IgD-negative memory B cell (primary cell): ENCODE data around the gene FAM193B. TPM values are rescaled to one million over a fixed set of nuclear protein-coding genes. Genes with fewer than 3 reads are reported as not detected.
A peak's percentile ranks its signal among the peaks of the same experiment; 100 is the strongest.
"Not testable (repeated sequence)": the region's sequence is repeated elsewhere in the genome, so short reads cannot be mapped to it uniquely, and the experiment has no call there.

Experiments
- H3K27ac Mint-ChIP-seq, 3 donors: one replicate each; pipeline ENCODE4 v1.8.0; 2020 to 2022; ENCODE audit warnings: mild to moderate bottlenecking in 3 of 3, mixed read lengths in 3 of 3, moderate library complexity in 1 of 3
- H3K27me3 Mint-ChIP-seq: one replicate; pipeline ENCODE4 v1.8.0; 2021; ENCODE audit warnings: mixed read lengths
- H3K36me3 Mint-ChIP-seq: one replicate; pipeline ENCODE4 v1.8.0; 2020; ENCODE audit warnings: mild to moderate bottlenecking, mixed read lengths
- H3K4me1 Mint-ChIP-seq, 3 donors: one replicate each; pipeline ENCODE4 v1.8.0; 2020 to 2022; ENCODE audit warnings: mixed read lengths in 3 of 3, mild to moderate bottlenecking in 1 of 3
- H3K4me3 Mint-ChIP-seq, 4 donors: one replicate each; pipeline ENCODE4 v1.8.0; 2020 to 2022; ENCODE audit warnings: mild to moderate bottlenecking in 4 of 4, mixed read lengths in 4 of 4, moderate library complexity in 3 of 4
- H3K9me3 Mint-ChIP-seq, 3 donors: one replicate each; pipeline ENCODE4 v1.8.0; 2020 to 2021; ENCODE audit warnings: mixed read lengths in 3 of 3, mild to moderate bottlenecking in 1 of 3
- polyA plus RNA-seq: library from polyadenylated mRNA; unstranded; fragments of 300-500 nt; fragmentation: Illumina TruSeq; gene quantifications from one replicate; pipeline ENCODE4 v1.2.3, GENCODE V29; 2021

The FAM193B gene
- polyA plus RNA-seq, 1 donor from 2014 or later: 4.5 TPM

- Mint-ChIP-seq H3K4me1 (peaks cover 0 to 7% (median 3%) of the 10 kb centered on the region in 3 donors), H3K4me3 (no peak overlapping the region), H3K36me3 (peaks cover 4% of the 10 kb centered on the region), H3K9me3 (no peaks in the 10 kb centered on the region), H3K27ac (no peak overlapping the region), H3K27me3 (no peaks in the 10 kb centered on the region)
Measured at GRCh38 chr5:177537389-177538361, 16.7 kb downstream of the FAM193B start.

- peaks cover 4% of the 10 kb centered on the region for H3K36me3 Mint-ChIP-seq
- H3K4me3 Mint-ChIP-seq: no peak overlapping the region
- H3K4me1 Mint-ChIP-seq: peaks cover 0 to 3% (median 0%) of the 10 kb centered on the region in 3 donors
- H3K9me3 Mint-ChIP-seq: no peaks in the 10 kb centered on the region
- no peaks in the 10 kb centered on the region for H3K27me3 Mint-ChIP-seq
- H3K27ac Mint-ChIP-seq: no peak overlapping the region
Measured at GRCh38 chr5:177536386-177536785, 18.0 kb downstream of the FAM193B start.

GRCh38 chr5:177535125-177535524 lies 19.2 kb downstream of the FAM193B start:
- H3K9me3 Mint-ChIP-seq: no peaks in the 10 kb centered on the region
- H3K4me1 Mint-ChIP-seq: no peaks in the 10 kb centered on the region
- H3K36me3 Mint-ChIP-seq: peaks cover 2% of the 10 kb centered on the region
- no peaks in the 10 kb centered on the region for H3K27me3 Mint-ChIP-seq
- H3K27ac Mint-ChIP-seq: no peak overlapping the region
- no peak overlapping the region for H3K4me3 Mint-ChIP-seq

GRCh38 chr5:177534433-177534832 lies 19.9 kb downstream of the FAM193B start:
- not testable (repeated sequence) for H3K27ac Mint-ChIP-seq, H3K9me3 Mint-ChIP-seq, H3K36me3 Mint-ChIP-seq, H3K4me3 Mint-ChIP-seq, H3K27me3 Mint-ChIP-seq, H3K4me1 Mint-ChIP-seq

- H3K36me3 Mint-ChIP-seq: peaks cover 6% of the 10 kb centered on the region
- H3K9me3 Mint-ChIP-seq: no peaks in the 10 kb centered on the region
- H3K4me3 Mint-ChIP-seq: no peak overlapping the region
- H3K27me3 Mint-ChIP-seq: no peaks in the 10 kb centered on the region
- peak overlapping the region in 1 of 3 donors; percentile 40 for H3K27ac Mint-ChIP-seq
- H3K4me1 Mint-ChIP-seq: no peaks in the 10 kb centered on the region
Measured at GRCh38 chr5:177531209-177531940, 23.0 kb downstream of the FAM193B start.

GRCh38 chr5:177530638-177531037 lies 23.7 kb downstream of the FAM193B start:
- H3K27me3 Mint-ChIP-seq: no peaks in the 10 kb centered on the region
- peaks cover 6% of the 10 kb centered on the region for H3K36me3 Mint-ChIP-seq
- H3K4me3 Mint-ChIP-seq: no peak overlapping the region
- no peaks in the 10 kb centered on the region for H3K9me3 Mint-ChIP-seq
- H3K4me1 Mint-ChIP-seq: no peaks in the 10 kb centered on the region
- H3K27ac Mint-ChIP-seq: peak overlapping the region in 1 of 3 donors; percentile 83

- H3K27me3 Mint-ChIP-seq: no peaks in the 10 kb centered on the region
- H3K4me1 Mint-ChIP-seq: no peaks in the 10 kb centered on the region
- no peaks in the 10 kb centered on the region for H3K9me3 Mint-ChIP-seq
- peaks cover 6% of the 10 kb centered on the region for H3K36me3 Mint-ChIP-seq
- no peak overlapping the region for H3K4me3 Mint-ChIP-seq
- H3K27ac Mint-ChIP-seq: peak overlapping the region in 1 of 3 donors; percentile 73
Measured at GRCh38 chr5:177529247-177530203, 24.8 kb downstream of the FAM193B start.

- Mint-ChIP-seq H3K27ac (no peak overlapping the region), H3K4me1 (no peaks in the 10 kb centered on the region), H3K9me3 (no peaks in the 10 kb centered on the region), H3K27me3 (no peaks in the 10 kb centered on the region), H3K36me3 (peaks cover 6% of the 10 kb centered on the region), H3K4me3 (no peak overlapping the region)
Measured at GRCh38 chr5:177528631-177529030, 25.7 kb downstream of the FAM193B start.

- no peaks in the 10 kb centered on the region for H3K4me1 Mint-ChIP-seq
- no peaks in the 10 kb centered on the region for H3K9me3 Mint-ChIP-seq
- peaks cover 4% of the 10 kb centered on the region for H3K36me3 Mint-ChIP-seq
- H3K4me3 Mint-ChIP-seq: no peak overlapping the region
- H3K27ac Mint-ChIP-seq: no peak overlapping the region
- H3K27me3 Mint-ChIP-seq: no peaks in the 10 kb centered on the region
Measured at GRCh38 chr5:177527595-177527994, 26.8 kb downstream of the FAM193B start.

GRCh38 chr5:177526791-177527190 lies 27.6 kb downstream of the FAM193B start:
- H3K4me3 Mint-ChIP-seq: no peak overlapping the region
- peaks cover 4% of the 10 kb centered on the region for H3K36me3 Mint-ChIP-seq
- no peaks in the 10 kb centered on the region for H3K9me3 Mint-ChIP-seq
- H3K4me1 Mint-ChIP-seq: no peaks in the 10 kb centered on the region
- H3K27ac Mint-ChIP-seq: no peak overlapping the region
- no peaks in the 10 kb centered on the region for H3K27me3 Mint-ChIP-seq

GRCh38 chr5:177526191-177526590 lies 28.2 kb downstream of the FAM193B start:
- Mint-ChIP-seq H3K27me3 (no peaks in the 10 kb centered on the region), H3K9me3 (no peaks in the 10 kb centered on the region), H3K27ac (no peak overlapping the region), H3K4me1 (peaks cover 0 to 2% (median 0%) of the 10 kb centered on the region in 3 donors), H3K4me3 (no peak overlapping the region), H3K36me3 (peaks cover 4% of the 10 kb centered on the region)

GRCh38 chr5:177524941-177525655 lies 29.3 kb downstream of the FAM193B start:
- no peaks in the 10 kb centered on the region for H3K27me3 Mint-ChIP-seq
- H3K4me3 Mint-ChIP-seq: no peak overlapping the region
- H3K4me1 Mint-ChIP-seq: peaks cover 0 to 10% (median 5%) of the 10 kb centered on the region in 3 donors
- H3K27ac Mint-ChIP-seq: peak overlapping the region in 1 of 3 donors; percentile 16
- H3K9me3 Mint-ChIP-seq: no peaks in the 10 kb centered on the region
- peaks cover 4% of the 10 kb centered on the region for H3K36me3 Mint-ChIP-seq

GRCh38 chr5:177524539-177524900 lies 29.8 kb downstream of the FAM193B start:
- Mint-ChIP-seq H3K9me3 (no peaks in the 10 kb centered on the region), H3K36me3 (peaks cover 4% of the 10 kb centered on the region), H3K27me3 (no peaks in the 10 kb centered on the region), H3K27ac (no peak overlapping the region), H3K4me3 (no peak overlapping the region), H3K4me1 (peaks cover 0 to 10% (median 10%) of the 10 kb centered on the region in 3 donors)
